Activated naive CD8-positive, alpha-beta T cell treated with anti-CD3 and anti-CD28 coated beads, Interleukin-2, amount 10 ng/mL, durations not matched to agents 7 days and 5 days (primary cell): Measurements from ENCODE around the gene CLSTN2. TPM values are rescaled to one million over a fixed set of nuclear protein-coding genes. Genes with fewer than 3 reads are reported as not detected.

Experiments
- ATAC-seq: fragments of 150-1000 bp; cut with Tn5 transposase; one replicate; pipeline ENCODE4 v1.10.0; 2021; ENCODE audit warnings: low read depth, moderate library complexity
- POLR2A ChIA-PET: fragments of 350-600 bp; sonication (Branson Sonifier 250); formaldehyde crosslinking; loops from one replicate; lab custom pipeline; 2021; ENCODE audit warnings: antibody characterized with exemption; lab: Charles Lee
- DNase-seq: peaks from one replicate; pipeline ENCODE4 v3.0.0; 2021
- H3K27ac Mint-ChIP-seq: one replicate; pipeline ENCODE4 v1.8.0; 2022; ENCODE audit warnings: mild to moderate bottlenecking, mixed read lengths
- H3K27me3 Mint-ChIP-seq: one replicate; pipeline ENCODE4 v1.8.0; 2022; ENCODE audit warnings: mild to moderate bottlenecking, moderate library complexity, mixed read lengths
- H3K36me3 Mint-ChIP-seq: one replicate; pipeline ENCODE4 v1.8.0; 2021; ENCODE audit warnings: mild to moderate bottlenecking, mixed read lengths
- H3K4me1 Mint-ChIP-seq: one replicate; pipeline ENCODE4 v1.8.0; 2021; ENCODE audit warnings: mixed read lengths
- H3K4me3 Mint-ChIP-seq: one replicate; pipeline ENCODE4 v1.8.0; 2022; ENCODE audit warnings: mild to moderate bottlenecking, moderate library complexity, mixed read lengths
- H3K9me3 Mint-ChIP-seq: one replicate; pipeline ENCODE4 v1.8.0; 2021; ENCODE audit warnings: mixed read lengths
- total RNA-seq, 2 experiments: library from RNA; stranded (reverse); gene quantifications; one replicate each; pipeline ENCODE4 v1.2.3, GENCODE V29; 2021

The CLSTN2 gene
- total RNA-seq, 2 experiments from 2014 or later = not detected

DNA sequence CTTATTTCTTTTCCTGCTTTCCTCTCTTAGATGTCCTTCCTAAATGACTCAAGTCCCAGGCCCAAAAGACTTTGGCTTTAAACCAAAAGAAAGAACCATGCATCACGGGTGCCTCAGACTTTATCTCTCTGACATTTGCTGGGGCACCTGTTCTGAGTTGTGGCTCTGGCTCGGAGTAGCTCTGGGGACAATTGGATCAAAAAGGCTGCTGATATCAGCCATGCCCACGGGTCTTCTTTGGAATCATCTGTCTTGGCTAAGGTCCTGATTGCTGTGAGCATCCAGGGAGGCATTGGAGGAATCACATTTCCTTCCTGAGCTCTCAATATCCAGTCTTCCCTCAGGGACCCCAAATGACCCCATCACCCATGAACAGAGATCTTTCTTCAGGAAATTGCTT lies 59.9 kb downstream of the CLSTN2 start:
- POLR2A ChIA-PET = no interaction called here
- H3K4me1 Mint-ChIP-seq = no peaks in the 10 kb centered on the region
- no peak for DNase-seq

DNA sequence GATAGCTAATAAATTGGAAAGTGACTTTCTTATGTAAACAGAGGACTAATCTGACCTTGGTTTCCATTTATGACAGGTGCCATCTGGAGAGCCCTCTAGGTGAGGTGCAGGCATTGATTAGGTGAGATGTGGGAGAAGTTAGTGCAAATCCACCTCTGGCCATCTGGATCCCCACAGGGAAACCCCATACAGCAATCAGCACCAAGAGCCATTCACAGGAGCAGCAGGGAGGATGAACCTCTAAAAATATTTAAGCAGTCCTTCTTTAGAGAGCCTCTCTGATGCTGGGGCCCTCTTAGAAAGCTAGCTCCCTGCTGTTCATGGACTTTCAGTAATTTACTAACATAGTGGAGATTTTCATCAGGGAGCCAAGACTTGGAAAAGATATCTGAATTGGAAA lies 69.3 kb downstream of the CLSTN2 start:
- H3K27ac Mint-ChIP-seq = no peak overlapping the region
- ATAC-seq (no peak), DNase-seq (no peak)
- POLR2A ChIA-PET = no interaction called here
- no peaks in the 10 kb centered on the region for H3K36me3 Mint-ChIP-seq
- no peaks in the 10 kb centered on the region for H3K4me1 Mint-ChIP-seq
- H3K9me3 Mint-ChIP-seq = no peaks in the 10 kb centered on the region
- no peak overlapping the region for H3K4me3 Mint-ChIP-seq
- H3K27me3 Mint-ChIP-seq = peaks cover 7% of the 10 kb centered on the region

More for the DNA sequence above, 59.9 kb downstream of the CLSTN2 start:
- Mint-ChIP-seq H3K36me3 (no peaks in the 10 kb centered on the region), H3K9me3 (no peaks in the 10 kb centered on the region), H3K4me3 (no peak overlapping the region), H3K27me3 (peaks cover 4% of the 10 kb centered on the region), H3K27ac (peak overlapping the region; percentile 22)
- ATAC-seq = no peak

DNA sequence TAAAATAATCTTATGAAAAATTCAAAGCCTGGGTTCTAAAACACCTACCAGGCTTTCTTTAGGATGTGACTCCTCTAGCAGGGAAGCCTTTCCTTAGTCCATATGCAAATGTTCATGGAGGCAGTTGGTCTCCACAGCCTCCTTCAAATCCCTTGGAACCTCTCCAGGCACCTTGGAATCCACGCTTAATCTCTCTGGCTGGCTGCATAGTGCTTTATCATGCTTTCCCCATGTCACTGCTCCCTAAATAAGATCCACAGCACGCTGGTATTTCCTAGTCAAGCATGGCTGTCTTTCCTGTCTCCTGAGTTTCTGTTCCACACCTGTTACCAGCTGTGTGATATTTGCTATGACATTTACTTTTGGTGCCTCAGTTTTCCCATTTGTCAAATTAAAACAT lies 71.3 kb downstream of the CLSTN2 start:
- POLR2A ChIA-PET = no interaction called here

DNA sequence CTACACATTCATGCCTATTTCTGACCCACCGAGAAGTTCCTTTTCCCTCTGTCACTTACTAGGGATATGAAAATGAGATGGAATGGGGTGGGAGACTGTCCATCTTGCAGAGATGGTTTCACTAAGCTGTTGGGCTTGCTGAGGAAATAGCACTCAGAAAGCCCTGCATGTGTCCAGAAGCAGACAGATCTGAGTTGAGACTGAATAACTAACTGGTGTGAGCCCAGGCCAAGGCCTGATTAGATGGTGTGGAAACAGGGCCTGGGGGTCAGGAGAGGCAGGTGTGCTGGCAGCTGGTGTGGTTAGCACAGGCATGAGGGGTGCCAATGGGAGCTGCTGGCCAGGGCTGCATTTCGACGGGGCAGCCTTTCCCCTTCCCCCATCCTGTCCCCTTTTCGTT lies 72.1 kb downstream of the CLSTN2 start:
- POLR2A ChIA-PET = no interaction called here
- Mint-ChIP-seq H3K36me3 (no peaks in the 10 kb centered on the region), H3K9me3 (no peaks in the 10 kb centered on the region), H3K4me1 (no peaks in the 10 kb centered on the region), H3K4me3 (no peak overlapping the region), H3K27me3 (peaks cover 7% of the 10 kb centered on the region), H3K27ac (no peak overlapping the region)
- DNase-seq = no peak
- ATAC-seq = no peak

More for the DNA sequence above, 71.3 kb downstream of the CLSTN2 start:
- ATAC-seq = no peak
- Mint-ChIP-seq H3K4me1 (no peaks in the 10 kb centered on the region), H3K36me3 (no peaks in the 10 kb centered on the region), H3K9me3 (no peaks in the 10 kb centered on the region), H3K4me3 (no peak overlapping the region), H3K27ac (no peak overlapping the region), H3K27me3 (peaks cover 7% of the 10 kb centered on the region)
- no peak for DNase-seq

DNA sequence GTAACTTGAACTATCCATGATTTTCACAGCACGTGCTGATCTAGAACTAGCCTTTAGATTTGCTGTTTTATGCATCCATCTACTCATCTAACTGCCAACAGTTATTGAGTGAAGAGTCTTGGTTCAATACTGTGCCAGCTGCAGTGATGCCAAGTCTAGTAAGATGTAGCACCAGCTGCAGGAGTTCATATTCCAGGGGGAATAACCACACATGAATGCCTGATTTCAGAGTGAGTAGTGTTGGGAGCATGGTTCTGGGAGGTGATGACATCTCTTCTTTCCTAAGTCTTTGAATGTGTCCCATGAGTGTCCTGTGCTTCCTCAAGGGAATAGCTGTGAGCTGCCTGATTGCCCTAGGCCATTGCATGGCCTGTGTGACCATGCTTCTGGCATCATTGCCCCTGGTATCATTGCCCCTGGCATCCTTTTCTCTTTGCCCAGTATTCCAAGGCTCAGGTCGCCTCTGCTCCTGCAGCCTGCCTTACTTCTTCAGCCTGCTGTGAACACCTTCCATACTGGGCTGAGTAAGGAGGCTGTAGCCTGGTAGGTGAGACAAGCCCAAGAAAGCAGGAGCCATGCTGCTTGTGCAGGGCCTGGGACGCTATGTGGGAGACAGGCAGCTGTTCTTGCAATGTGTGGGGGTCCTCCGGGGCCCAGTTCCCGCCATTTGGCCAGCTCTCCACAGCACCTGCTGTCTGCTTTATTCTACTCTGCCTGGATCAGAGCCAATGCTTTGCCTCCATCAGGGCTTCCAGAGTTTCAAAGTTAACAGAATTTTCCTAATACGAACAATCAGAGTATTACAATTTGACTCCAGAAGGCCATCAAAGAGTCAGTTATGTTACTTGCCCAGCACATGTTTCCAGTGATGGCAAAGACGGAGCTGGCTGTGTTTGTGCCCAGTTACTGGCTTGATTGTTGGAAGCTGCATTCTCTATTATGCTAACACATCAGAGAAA lies 73.2 kb downstream of the CLSTN2 start:
- H3K4me1 Mint-ChIP-seq = no peaks in the 10 kb centered on the region
- no peak for ATAC-seq
- no peak for DNase-seq
- peaks cover 2% of the 10 kb centered on the region for H3K27me3 Mint-ChIP-seq
- POLR2A ChIA-PET = no interaction called here
- H3K4me3 Mint-ChIP-seq = no peak overlapping the region
- H3K27ac Mint-ChIP-seq = no peak overlapping the region
- H3K36me3 Mint-ChIP-seq = no peaks in the 10 kb centered on the region
- H3K9me3 Mint-ChIP-seq = no peaks in the 10 kb centered on the region

DNA sequence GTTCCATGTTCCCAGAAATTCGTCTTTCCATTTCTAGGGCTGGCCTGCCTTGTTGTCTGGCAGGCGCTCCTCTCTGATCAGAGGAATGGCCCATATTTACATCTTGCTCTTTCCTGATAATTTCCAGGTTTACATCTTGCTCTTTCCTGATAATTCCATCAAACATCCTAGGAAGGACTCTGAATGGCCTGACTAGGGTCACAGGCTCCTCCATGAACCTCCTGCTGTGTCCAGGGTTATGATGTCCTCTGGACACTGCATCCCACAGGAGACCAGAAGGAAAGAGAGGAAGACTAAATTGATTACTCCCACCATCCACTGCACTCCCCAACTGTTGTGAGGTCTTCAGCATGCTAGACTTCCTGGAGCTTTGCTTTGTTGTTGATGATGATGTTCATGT lies 75.4 kb downstream of the CLSTN2 start:
- no peak overlapping the region for H3K27ac Mint-ChIP-seq
- ATAC-seq = no peak
- POLR2A ChIA-PET = no interaction called here

DNA sequence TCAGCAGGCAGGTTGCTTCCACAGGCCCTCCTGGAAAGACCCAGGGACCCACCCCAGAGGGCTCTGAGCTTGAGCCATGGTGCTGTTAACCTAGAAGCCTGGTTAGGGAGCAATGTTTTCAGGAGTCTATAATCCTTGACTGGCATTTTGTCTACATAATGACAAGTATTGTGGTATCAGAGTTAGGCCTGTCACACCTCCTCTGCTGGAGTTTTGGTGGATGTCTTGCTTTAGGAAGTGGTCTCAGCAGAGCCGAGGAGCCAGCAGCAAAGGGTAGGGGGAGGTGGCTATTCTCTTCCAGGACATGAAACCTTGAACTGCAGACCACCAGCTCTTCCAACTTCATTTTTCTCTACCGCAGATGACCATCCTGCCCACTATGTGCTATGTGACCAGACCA lies 76.1 kb downstream of the CLSTN2 start:
- Mint-ChIP-seq H3K4me3 (no peak overlapping the region), H3K4me1 (no peaks in the 10 kb centered on the region), H3K9me3 (no peaks in the 10 kb centered on the region), H3K36me3 (no peaks in the 10 kb centered on the region), H3K27ac (no peak overlapping the region), H3K27me3 (peaks cover 2% of the 10 kb centered on the region)
- ATAC-seq (no peak), DNase-seq (no peak)
- POLR2A ChIA-PET = no interaction called here

More for the DNA sequence above, 75.4 kb downstream of the CLSTN2 start:
- H3K4me1 Mint-ChIP-seq = no peaks in the 10 kb centered on the region
- no peaks in the 10 kb centered on the region for H3K36me3 Mint-ChIP-seq
- DNase-seq = no peak
- no peak overlapping the region for H3K4me3 Mint-ChIP-seq
- H3K9me3 Mint-ChIP-seq = no peaks in the 10 kb centered on the region
- peaks cover 2% of the 10 kb centered on the region for H3K27me3 Mint-ChIP-seq

DNA sequence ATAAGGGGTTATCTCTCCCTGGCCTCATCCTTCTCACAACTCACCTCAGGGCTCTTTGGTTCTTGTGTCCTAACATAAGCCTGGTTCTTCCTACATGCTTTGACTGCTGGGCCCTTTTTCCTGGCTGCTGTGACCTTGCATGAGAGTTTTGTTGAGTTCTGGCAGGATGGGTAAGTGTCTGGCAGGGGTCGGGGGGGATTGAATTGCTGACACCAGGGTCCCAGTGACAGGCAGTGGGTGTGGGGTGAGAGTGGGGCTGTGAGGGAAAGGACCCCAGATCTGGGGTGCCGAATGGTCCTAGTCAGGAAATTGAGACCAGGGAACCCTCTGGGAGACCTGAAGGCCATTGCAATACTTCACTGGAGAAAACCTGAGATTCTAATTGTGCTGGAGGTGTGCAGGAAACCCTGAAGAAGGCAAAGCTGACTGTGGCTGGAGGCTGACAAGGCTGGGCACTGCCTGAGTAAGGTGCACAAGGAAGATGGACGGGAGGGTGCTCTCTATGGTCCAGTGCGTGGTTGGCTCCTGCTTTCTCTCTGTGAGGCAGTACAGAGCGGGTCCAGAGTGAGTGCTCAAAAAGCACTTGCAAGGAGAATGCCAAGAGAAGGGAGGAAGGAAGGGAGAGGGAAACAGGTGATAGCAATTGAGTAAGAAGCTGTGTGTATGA lies 76.8 kb downstream of the CLSTN2 start:
- POLR2A ChIA-PET = no interaction called here
- Mint-ChIP-seq H3K9me3 (no peaks in the 10 kb centered on the region), H3K36me3 (no peaks in the 10 kb centered on the region), H3K4me3 (no peak overlapping the region), H3K27me3 (peaks cover 2% of the 10 kb centered on the region), H3K4me1 (no peaks in the 10 kb centered on the region), H3K27ac (no peak overlapping the region)
- DNase-seq = no peak
- no peak for ATAC-seq

DNA sequence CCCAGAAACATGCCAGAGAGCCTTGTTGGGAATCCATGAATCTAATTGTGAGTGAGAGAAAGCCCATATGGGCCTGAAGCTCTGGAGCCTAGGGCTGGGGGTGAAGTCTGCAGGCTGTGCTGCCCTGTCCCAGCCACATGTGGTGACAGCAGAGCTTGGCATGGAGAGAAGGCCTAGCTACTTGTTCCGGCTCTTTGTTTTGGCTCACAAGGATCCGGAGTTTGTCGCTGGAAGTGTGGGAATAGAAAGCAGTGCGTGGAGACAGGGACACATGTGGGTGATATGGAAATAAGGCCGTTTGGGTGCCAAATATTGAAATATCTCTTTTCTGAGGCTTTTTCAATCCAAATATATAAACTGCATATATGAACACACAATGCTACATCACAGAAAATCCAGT lies 78.2 kb downstream of the CLSTN2 start:
- no peak for DNase-seq
- Mint-ChIP-seq H3K4me1 (no peaks in the 10 kb centered on the region), H3K9me3 (no peaks in the 10 kb centered on the region), H3K27me3 (peaks cover 2% of the 10 kb centered on the region), H3K27ac (no peak overlapping the region), H3K4me3 (no peak overlapping the region), H3K36me3 (no peaks in the 10 kb centered on the region)
- POLR2A ChIA-PET = no interaction called here
- ATAC-seq = no peak

DNA sequence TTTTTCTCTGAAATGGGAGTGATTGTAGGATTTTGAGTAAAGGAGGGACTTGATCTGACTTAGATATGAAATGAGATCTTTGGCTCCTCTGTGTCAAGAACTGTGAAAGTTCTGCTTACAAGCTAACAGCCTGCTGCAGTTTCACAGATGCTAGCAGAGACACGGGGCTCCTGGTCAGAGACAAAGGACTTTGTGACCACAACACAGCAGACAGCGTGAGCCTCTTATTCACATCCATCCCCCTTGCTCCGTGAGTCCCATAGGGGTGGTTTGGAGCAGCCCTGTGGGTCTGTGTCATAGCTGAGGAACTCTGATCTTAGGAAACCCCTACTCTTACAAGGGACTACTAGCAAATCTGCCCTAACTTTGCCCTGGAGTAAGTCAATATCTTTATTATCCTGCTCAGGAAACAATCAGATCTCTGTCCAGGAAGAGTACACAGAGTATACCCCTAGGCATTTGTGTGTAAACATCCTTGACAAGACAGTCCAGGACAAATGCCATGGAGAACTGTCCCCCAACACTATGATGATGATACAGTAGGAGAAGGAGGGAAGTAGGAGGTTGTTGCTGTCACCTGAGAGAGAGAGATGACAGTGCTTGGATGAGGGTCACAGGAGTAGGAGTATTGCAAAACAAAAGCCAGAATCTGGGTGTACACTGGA lies 80.0 kb downstream of the CLSTN2 start:
- no peaks in the 10 kb centered on the region for H3K36me3 Mint-ChIP-seq
- ATAC-seq (no peak), DNase-seq (no peak)
- H3K27me3 Mint-ChIP-seq = peaks cover 2% of the 10 kb centered on the region
- no peaks in the 10 kb centered on the region for H3K9me3 Mint-ChIP-seq
- H3K27ac Mint-ChIP-seq = no peak overlapping the region
- no peaks in the 10 kb centered on the region for H3K4me1 Mint-ChIP-seq
- POLR2A ChIA-PET = no interaction called here
- H3K4me3 Mint-ChIP-seq = no peak overlapping the region

DNA sequence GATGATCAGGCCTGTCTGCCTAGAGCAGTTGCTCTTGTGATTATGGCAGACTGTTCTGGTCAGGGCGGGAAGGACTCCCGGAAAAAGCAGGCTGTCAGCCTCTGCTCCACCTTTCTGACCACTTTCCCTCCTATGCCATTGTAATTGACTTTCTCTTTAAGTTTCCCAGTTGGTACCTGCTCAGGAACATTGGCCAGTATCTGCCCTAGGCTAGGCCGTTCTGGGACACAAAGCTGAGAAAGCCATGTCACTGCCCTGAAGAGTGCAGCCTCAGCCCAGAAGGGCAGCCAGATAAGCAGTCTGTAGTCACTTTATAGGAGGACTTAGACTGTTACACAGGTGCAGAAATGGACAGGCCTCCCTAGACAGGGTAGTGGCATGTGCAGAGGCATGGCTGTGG lies 80.8 kb downstream of the CLSTN2 start:
- DNase-seq (no peak), ATAC-seq (no peak)
- H3K4me1 Mint-ChIP-seq = no peaks in the 10 kb centered on the region
- no peaks in the 10 kb centered on the region for H3K9me3 Mint-ChIP-seq
- H3K36me3 Mint-ChIP-seq = no peaks in the 10 kb centered on the region
- H3K4me3 Mint-ChIP-seq = no peak overlapping the region
- H3K27ac Mint-ChIP-seq = no peak overlapping the region
- POLR2A ChIA-PET = no interaction called here
- H3K27me3 Mint-ChIP-seq = peaks cover 2% of the 10 kb centered on the region

DNA sequence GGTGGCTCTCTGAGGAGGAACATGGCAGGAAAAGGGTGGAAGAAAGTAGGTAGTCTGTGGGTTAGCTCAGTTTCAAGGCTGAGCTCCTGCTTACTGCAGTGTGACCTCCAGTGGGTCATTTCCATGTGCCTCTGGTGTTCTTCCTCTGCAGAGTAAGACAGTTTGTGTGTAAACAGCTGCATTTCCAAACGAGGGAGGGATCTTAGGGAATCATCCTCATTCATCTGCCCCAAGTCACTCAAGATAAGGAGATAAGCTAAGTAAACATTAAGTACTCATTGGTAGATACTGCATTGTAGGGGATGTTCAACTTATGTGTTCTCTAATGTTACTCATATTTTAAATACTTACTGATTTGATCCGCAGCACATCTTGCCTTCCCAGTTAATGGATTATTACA lies 83.6 kb downstream of the CLSTN2 start:
- Mint-ChIP-seq H3K27me3 (peaks cover 4% of the 10 kb centered on the region), H3K9me3 (no peaks in the 10 kb centered on the region), H3K4me3 (no peak overlapping the region), H3K27ac (no peak overlapping the region), H3K36me3 (no peaks in the 10 kb centered on the region), H3K4me1 (no peaks in the 10 kb centered on the region)
- ATAC-seq = no peak
- POLR2A ChIA-PET = no interaction called here
- DNase-seq = no peak

DNA sequence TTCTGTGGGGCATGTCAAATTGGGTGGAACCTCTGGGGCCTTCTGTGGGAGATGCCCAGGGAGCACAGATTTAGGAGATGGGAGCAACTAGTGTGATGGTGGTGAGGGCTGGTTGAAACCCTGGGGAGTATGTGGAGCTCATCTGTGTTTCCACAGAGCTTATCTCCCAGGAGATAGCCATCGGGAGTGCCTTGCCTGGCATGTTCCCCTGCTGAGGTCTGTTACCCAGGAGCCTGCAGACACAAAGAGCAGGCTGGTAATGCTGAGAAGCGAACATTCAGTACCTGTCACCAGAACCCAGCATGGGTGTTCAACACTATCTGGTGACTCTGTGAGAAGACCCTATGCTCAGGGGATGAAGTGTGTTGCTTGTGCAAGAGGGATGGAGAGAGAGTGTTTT lies 85.0 kb downstream of the CLSTN2 start:
- no peaks in the 10 kb centered on the region for H3K9me3 Mint-ChIP-seq
- H3K27me3 Mint-ChIP-seq = peaks cover 4% of the 10 kb centered on the region
- ATAC-seq (no peak), DNase-seq (no peak)
- no peaks in the 10 kb centered on the region for H3K36me3 Mint-ChIP-seq
- POLR2A ChIA-PET = no interaction called here
- no peak overlapping the region for H3K27ac Mint-ChIP-seq
- no peaks in the 10 kb centered on the region for H3K4me1 Mint-ChIP-seq
- H3K4me3 Mint-ChIP-seq = no peak overlapping the region
